DMS114 treated with DMSO at 0.1 percent for 48 hours (cell line): ENCODE results near the gene CDC73.
"Not testable (repeated sequence)": the region's sequence is repeated elsewhere in the genome, so short reads cannot be mapped to it uniquely, and the experiment has no call there.

Source experiments
- DNase-seq: peaks from one replicate; lab custom pipeline; 2025; ENCODE audit not compliant: unreplicated experiment; lab: John Stamatoyannopoulos, UW

The CDC73 gene

DNA sequence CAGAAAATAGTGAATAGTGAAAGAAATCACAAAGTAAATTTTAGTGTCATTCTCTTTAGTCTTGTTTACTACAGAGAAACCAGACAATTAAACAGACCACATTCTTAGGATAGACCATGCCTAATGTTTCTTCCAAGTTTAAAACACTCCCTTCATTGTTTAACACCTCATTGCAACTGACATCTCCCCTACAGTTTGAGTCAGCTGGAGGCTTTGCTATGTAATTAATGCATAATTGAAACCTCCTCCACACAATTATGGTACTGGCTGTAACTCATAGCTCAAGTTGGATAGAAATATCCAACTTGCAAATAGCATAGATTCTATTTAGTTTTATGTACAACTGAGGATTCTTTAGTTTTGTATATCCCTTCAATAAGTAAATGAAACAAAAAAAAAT, 99.8 kb downstream of the CDC73 start:
- no peak for DNase-seq

DNA sequence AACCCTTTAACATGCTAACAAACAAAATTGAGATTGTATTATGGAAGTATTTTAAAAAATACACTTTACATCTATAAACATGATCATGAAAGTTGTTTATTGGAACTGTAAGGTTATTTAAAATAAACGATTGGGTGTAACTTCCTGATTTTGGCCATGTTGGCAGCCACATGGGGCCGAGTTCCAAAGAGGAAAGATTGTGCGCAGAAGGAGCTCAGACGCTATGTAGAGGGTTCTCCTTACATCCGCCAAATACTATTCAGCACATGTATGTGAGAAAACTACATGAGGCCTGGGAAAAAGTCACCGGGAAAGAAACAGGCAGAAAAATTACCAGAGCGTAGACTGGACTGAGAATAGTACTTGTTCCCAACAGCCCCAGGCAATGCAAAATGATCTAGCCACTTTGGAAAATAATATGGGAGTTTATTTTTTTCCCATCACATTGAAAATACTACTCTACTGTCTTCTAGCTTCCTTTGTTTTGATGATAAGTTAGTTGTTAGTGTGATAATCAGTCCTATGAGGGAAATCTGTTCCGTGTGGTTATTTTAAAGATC, 100.3 kb downstream of the CDC73 start:
- no peak for DNase-seq

DNA sequence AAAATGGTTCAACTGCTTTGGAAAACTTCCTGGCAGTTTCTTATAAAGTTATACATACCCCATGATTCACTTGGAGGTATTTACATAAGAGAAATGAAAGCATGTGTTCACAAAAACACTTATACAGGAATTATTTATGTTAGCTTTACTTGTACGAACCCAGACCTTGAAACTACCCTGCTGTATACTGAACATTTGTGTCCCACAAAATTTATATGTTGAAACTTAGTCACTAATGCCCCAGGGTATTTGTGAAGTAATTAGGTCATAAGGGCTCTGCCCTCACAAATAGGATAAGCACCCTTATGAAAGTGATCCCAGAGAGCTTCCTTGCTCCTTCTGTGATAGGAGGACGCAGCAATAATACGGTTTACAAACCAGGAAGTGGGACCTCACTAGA, 107.3 kb downstream of the CDC73 start:
- DNase-seq = no peak

DNA sequence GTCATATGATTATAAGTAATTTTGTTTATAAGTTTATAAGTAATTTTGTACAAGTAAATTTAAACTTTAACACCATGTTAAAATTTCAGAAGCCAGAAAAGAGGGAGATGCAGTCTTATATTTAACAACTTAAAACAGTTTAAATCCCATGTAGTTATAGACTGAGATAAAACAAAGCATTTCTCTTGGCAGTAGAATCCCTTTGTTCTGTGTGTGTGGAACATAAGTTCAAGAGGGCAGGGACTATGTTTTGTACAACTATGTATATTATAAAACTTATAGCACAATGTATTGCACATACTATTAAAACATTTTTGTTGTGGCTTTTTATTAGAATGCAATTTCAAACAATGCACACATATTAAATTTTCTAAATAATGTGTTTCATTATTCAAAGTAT, 109.3 kb downstream of the CDC73 start:
- not testable (repeated sequence) for DNase-seq

DNA sequence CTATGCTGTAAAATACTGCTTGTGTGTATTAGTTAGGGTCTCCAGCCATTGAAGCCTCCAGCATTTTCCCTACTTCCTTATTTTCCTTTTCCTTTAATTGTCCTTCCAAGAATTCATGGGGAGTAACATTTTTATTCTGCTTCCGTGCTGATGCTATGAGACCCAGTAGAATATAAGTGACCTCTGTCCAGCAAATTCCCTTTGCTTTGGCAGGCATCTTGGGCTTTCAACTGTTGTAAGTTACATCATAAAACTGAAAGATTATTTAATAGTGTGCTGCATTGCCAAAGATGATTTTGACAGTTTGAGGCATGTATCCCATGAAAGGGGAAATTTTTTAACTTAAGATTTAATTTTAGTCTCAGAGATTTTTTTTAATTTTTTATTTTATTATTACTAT, 112.7 kb downstream of the CDC73 start:
- DNase-seq = no peak

DNA sequence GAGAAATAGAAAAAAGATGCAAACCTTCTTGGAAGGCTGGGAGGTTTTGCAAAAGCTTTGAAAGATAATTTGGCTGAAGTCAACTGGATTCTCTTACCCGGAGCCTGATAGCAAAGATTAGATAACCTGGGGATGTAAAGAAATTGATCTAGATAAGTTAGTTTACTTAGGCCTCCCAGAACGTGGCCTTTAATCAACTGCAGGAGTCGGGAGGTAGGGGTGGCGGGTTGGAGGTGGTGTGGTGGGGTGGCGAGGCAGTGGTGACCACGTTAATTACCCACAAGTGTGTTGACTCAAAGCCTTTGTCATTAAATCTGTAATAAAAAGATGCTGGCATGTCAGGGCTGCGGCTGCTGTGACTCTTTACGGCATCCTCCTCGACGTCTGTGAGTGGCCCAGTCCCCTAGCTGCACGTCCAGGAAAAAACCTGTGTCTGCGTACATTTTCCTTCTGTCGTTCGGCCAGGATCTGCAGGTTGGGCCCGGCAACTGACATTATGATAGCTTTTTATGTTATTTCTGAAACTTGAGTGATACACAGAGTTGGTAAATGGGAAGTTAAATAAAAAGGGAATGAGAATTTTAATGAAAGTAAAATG, 115.6 kb downstream of the CDC73 start:
- no peak for DNase-seq

DNA sequence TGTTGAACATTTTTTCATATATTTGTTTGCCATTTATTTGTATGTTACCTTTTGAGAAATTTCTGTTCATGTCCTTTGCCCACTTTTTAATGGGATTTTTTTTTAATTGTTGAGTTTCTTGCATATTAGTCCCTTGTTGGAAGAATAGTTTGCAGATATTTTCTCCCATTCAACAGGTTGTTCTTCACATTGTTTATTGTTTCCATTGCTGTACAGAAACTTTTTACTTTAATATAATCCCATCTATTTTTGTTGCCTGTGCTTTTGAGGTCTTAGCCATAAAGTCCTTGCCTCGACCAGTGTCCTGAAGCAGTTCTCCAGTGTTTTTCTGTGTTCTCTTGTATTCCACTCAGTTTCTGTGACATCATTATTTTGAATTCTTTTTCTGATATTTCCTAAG, 118.8 kb downstream of the CDC73 start:
- DNase-seq = no peak

DNA sequence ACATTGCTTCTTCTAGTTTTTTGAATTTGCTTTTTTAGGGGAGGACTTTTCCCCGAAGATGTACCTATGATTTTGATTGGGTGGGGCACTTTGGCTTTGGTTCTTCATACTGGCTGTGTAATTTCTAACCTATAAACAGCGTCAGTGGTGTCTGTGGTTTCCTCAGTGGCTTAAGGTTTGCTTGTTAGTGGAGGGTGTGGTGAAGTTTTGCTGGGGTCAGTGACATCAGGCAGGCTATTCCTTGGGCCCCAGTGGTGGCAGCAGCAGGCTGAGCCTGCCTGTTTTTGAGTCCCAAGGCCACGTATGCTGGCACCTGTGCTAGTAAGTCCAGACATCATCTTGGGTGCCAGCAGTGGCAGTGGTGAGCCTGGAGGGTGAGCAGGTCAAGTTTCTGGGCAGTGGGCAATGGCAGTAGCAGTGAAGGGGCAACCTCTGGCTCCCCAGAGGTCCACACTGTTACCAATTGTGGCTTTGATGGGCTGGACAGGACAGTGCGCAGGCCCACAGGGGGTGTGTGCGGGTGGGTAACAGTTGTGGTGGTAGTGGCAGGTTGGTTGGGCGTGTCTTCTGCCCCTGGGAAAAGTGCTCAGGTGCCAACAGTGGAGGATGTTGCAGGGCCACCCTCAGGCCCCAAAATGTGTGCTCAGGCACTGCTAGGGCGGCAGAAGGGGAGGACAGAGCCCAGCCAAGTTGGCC, 119.4 kb downstream of the CDC73 start:
- DNase-seq = no peak

DNA sequence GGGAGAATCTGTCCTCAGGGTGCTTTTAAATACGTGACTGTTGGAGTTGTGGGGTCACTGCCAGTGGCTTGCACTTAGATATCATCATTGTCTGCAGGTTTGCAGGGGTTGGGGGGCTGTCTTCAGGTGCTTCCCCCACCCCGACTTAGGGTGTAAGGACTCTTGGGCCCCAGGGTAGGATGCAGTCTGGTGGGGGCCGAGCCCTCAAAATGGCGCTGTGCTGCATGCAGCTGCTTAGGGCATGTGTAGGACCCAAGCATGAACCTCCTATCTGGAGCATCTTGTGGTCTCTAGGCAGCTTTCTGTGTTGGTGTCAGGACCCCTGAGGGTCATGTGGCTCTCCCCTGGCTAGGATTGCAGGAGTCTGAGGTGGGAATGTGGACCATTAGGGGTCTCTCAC, 120.2 kb downstream of the CDC73 start:
- DNase-seq = no peak

DNA sequence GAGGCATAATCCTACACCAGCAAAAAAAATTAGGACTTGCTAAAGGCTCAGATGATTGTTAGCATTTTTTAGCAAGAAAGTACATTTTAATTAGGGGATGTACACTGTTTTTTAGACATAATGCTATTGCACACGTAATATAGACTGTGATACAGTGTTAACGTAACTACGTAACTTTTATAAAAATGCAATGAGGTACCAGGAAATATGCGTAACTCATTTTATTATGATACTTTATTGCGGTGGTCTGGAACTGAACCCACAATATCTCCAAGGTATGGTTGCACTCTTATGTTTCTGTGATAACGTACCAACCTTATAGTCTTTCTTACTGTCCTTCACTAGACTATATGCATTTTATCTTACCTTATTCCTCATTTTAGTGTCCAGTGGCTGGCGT, 127.4 kb downstream of the CDC73 start:
- no peak for DNase-seq

DNA sequence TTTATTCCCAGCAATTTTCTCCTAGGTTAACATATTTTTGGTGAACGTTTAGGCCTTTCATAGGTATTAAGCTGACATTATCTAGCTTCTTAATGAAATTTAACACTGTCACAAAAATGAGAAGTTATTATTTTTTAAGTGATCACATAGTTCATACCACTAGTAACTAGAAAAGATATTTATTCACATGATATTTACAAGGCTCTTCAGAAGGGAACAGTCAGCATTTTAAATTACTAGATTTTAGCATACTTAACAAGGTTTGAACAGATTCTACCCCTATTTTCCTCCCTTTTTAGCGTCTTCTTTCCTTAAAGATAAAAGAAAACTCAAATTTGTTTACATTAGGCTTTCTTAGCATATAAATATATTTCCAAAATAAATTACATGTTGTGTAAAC, 130.1 kb downstream of the CDC73 start:
- DNase-seq = no peak

DNA sequence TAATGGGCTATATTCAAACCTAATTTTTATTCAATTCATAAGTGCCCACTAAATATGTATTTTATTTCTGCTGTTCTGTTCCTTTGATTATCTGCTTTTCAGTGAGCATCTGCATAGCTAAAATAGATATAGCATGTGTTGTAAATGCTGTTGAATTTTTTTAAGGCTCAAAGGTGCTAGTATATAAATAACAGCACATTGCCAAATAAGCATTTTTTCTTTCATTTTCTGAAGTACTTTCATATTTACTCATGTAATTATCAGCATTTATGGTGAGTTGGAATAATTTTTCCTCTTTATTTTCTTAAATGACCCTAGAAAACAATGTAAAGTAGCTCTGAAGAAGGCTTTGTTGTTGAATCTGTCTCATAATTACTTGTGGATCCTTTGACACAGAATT, 134.2 kb downstream of the CDC73 start:
- no peak for DNase-seq

DNA sequence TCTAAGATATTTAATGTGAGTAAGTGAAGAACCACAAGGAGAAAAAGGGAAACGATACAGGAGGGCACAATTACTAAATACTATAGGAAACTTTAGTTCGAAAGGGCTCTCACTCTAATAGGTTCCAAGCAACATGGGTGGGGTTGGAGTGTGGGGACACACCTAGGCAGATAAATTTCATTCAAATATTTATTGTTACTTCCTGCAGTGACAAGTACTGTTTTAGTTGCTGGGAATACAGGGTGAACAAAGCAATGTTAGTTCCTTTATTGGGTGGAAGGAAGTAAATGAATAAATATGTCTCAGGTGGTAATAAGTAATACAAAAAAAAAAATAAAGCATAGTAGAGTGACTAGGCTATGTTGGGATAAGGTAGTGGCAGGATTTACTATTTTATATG, 137.8 kb downstream of the CDC73 start:
- DNase-seq = no peak

DNA sequence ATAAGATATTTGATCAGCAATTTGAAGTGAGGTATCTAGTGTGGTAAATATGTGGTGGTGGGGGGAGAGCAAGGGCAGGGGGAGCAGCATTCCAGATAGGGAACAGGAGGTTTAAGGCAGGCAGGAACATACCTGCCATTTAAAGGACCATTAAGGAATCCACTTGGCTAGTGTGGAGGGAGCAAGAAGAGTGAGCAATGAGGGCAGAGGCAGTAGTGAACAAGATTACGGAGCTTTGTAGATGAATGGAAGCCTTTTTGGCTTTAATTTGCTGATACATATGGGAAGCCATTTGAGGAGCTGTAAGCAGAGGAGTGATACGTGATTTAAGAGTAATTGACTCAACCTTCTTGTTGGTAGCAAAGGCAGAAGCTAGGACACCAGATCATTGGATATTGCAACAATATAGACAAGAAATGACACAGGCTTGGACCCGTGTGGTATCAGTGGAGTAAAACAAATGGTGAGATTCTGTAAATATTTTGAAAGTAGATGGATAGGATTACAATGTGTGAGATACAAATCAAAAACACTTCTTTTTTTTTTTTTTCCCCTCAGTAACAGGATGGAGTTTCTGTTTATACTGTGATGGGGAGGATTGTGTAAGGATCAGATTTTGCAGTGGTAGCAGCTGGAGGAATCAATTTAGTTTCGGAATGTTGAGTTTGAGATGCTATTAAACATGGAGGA, 138.4 kb downstream of the CDC73 start:
- DNase-seq = no peak

DNA sequence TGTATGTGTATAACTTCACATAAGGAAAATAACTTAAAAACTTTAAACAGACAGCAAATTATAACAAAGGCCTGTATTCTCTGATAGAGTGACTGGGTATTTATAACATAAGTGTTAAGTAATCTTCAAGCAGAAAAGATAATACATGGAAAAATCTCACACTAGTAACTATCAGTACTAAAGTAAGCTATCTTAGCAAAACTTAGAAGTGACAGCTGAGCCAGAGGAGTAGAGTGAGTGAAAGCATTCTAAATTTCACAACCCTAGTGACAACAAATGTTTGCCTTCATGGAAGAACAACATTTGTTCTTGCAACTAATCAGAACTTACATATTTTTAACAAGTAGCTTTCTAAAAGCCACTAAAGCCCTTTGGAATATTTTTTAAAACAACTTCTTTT, 139.1 kb downstream of the CDC73 start:
- no peak for DNase-seq

DNA sequence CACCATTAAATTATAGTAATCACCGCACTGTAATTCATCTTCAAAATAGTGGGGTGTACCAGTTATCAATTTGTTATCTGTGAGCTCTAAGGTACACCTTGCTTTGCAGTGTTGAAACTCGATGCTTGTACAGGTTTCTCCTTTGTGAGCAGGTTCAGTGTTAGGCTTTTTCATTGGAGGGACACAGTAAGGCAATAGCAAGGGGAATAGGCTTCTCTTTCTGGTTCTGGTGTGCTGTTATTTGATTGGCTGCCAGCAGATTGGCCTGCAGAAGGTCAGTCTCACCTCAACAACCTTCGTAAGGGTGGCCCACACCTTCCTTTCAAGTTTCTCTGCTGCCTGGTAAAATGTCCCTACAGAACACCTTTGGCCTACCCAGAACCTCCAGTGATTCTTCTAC, 140.8 kb downstream of the CDC73 start:
- DNase-seq = no peak

DNA sequence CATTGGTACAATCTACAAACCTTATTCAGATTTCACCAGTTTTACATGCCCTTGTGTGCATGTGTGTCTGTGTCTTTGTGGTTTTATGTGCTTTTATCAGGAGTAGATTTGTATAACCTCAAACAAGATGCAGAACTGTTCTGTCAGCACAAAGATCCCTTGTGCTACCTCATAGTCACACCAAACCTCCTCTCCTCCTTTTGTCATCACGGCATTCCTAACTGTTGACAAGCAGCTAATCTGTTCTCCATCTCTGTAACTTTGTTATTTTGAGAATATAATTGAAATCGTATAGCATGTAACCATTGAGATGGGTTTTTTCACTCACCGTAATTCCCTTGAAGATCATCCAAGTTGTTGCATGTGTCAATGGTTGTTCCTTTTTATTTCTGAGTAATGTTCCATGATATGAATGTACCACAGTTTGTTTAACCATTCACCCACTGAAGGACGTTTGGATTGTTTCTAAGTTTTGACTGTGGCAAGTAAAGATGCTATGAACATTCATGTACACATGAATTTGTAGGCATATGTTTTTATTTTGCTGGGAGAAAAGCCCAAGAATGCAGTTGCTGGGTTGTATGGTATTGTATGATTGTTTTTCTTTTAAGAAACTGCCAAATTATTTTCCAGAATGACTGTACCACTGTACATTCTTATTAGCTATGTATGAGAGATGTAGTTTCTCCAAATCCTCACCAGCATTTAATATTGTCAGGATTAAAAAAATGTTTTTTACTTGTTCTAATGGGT, 142.7 kb downstream of the CDC73 start:
- no peak for DNase-seq

DNA sequence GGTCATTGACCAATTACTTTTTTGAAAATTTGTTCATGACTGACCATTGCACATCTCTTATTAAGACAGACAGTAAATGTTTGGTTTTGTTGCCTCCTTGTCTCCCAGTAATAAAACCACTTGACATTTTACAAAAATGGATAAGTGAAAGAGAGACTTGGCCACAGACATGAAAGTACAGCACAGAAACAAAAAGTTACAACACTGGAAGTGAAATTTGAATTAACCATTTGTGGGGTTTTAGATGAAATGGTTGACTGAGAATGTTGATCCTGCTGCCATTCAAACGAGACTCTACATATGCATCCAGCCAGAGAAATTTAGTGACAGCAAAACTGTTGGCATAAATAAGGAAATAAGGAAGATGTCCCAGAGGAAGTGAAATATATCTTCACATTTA, 143.9 kb downstream of the CDC73 start:
- no peak for DNase-seq

DNA sequence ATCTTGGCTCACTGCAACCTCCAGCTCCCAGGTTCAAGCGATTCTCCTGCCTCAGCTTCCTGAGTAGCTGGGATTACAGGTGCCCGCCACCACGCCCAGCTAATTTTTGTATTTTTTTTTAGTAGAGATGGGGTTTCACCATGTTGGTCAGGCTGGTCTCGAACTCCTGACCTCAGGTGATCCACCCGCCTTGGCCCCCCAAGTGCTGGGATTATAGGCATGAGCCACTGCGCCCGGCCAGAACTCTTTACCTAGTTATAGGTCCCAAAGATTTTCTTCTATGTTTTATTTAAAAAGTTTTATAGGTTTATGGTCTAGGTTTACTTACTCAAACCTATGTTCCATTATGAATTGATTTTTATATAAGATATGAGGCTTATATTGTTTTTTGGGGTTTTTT, 145.0 kb downstream of the CDC73 start:
- DNase-seq = not testable (repeated sequence)

DNA sequence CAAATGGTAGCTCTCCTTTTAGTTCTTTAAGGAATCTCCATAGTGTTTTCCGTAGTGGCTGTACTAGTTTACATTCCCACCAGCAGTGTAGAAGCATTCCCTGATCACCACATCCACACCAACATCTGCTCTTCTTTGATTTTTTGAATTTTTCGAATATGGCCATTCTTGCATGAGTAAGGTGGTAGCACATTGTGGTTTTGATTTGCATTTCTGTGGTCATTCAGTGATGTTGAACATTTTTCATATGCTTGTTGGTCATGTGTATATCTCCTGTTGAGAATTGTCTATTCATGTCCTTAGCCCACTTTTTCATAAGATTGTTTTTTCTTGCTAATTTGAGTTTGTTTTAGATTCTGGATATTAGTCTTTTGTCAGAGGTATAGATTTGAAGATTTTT, 149.2 kb downstream of the CDC73 start:
- DNase-seq = no peak

DNA sequence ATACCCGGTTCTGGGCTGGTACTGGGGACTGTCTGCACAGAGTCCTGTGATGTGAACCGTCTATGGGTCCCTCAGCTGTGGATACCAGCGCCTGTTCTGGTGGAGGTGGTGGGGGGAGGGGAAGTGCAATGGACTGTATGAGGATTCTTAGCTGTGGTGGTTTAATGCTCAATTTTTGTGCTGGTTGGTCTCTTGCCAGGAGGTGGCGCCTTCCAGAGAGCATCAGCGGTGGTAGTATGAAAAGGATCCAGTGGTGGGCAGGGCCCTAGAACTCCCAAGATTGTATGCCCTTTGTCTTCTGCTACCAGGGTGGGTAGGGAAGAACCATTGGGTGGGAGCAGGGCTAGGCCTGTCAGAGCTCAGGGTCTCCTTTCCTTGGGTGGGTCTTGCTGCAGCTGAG, 153.9 kb downstream of the CDC73 start:
- DNase-seq = no peak

DNA sequence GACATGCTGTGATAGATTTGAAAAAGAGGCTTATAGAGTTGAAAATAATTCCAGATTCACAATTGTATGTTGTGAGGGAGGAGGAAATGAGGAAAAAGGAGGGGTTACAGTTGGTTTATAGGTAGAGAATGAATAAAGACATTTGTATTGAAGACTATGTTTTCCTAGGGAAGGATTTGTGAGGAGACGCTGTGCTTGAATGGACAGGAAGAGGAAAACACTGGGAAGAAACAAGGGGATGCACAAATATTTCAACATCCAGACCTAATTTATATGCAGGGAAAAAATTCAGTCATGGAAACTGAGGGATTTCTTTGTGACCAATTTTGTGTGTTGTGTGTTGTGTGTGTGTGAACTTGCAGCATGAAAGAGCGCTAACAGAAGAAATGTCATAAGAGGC, 157.1 kb downstream of the CDC73 start:
- DNase-seq = no peak
